ENCODE measurements around the gene FUBP1. TPM values are rescaled to one million over a fixed set of nuclear protein-coding genes. Genes with fewer than 3 reads are reported as not detected.
"Not testable (repeated sequence)": the region's sequence is repeated elsewhere in the genome, so short reads cannot be mapped to it uniquely, and the experiment has no call there.

FUBP1 gene
- total RNA-seq, 4 donors from 2014 or later = 48.2 to 86.8 (median 51.1) TPM

DNA sequence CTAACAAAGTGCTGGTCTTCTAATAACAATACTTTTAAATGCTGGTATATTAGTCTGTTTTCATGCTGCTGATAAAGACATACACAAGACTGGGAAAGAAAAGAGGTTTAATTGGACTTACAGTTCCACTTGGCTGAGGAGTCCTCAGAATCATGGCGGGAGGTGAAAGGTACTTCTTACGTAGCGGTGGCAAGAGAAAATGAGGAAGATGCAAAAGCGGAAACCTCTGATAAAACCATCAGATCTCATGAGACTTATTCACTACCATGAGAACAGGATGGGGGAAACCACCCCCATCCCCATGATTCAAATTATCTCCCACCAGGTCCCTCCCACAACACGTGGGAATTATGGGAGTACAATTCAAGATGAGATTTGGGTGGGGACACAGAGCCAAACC lies 60.0 kb downstream of the FUBP1 start:
- peak in 1 of 2 donors; percentile 5 for TF ChIP-seq POLR2AphosphoS5 (IDR thresholded peaks at IDR 0.05)
- DNase-seq (ENCODE audit: extremely low spot score); H3K4me1 ChIP-seq; intact Hi-C loops (cut with DNase I); H3K9me3 ChIP-seq; H3K27me3 ChIP-seq; H3K27ac ChIP-seq (replicated peaks in 1 of 4); H3K4me3 ChIP-seq: not testable (repeated sequence)
- 94% methylated on average over 5 of the region's 5 CpGs for WGBS
- H3K36me3 ChIP-seq = peaks cover 35 to 82% (median 68%) of the 10 kb centered on the region in 4 donors

DNA sequence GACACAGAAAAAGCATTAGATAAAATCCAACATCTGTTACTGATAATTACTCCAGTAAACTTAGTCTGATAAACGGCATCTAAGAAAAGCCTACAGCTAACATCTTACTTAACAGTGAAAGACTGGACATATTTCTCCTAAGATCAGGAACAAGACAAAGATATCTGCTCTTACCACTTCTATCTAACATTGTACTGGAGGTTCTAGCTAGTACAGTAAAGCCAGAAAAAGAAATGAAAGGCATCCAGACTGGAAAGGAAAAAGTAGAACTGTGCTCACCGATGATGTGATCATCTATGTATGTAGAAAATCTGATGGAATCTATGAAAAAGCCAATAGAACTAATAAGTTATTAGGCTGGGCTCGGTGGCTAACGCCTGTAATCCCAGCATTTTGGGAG lies 68.8 kb downstream of the FUBP1 start:
- DNase-seq (ENCODE audit: extremely low spot score) = no peak
- Histone ChIP-seq H3K4me3 (no peak overlapping the region), H3K36me3 (peaks cover 0 to 18% (median 10%) of the 10 kb centered on the region in 4 donors), H3K27ac (replicated peaks in 1 of 4) (no peak overlapping the region), H3K4me1 (peaks cover 0 to 28% (median 20%) of the 10 kb centered on the region in 4 donors), H3K27me3 (no peaks in the 10 kb centered on the region), H3K9me3 (no peaks in the 10 kb centered on the region)
- 87% methylated on average over 4 of the region's 4 CpGs for WGBS
- intact Hi-C loops (cut with DNase I) = no loop called here
- peak in 1 of 2 donors; percentile 29 for TF ChIP-seq POLR2AphosphoS5 (IDR thresholded peaks at IDR 0.05)
- TF ChIP-seq, protein P1, sequence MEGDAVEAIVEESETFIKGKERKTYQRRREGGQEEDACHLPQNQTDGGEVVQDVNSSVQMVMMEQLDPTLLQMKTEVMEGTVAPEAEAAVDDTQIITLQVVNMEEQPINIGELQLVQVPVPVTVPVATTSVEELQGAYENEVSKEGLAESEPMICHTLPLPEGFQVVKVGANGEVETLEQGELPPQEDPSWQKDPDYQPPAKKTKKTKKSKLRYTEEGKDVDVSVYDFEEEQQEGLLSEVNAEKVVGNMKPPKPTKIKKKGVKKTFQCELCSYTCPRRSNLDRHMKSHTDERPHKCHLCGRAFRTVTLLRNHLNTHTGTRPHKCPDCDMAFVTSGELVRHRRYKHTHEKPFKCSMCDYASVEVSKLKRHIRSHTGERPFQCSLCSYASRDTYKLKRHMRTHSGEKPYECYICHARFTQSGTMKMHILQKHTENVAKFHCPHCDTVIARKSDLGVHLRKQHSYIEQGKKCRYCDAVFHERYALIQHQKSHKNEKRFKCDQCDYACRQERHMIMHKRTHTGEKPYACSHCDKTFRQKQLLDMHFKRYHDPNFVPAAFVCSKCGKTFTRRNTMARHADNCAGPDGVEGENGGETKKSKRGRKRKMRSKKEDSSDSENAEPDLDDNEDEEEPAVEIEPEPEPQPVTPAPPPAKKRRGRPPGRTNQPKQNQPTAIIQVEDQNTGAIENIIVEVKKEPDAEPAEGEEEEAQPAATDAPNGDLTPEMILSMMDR (IDR thresholded peaks at IDR 0.05) = no peak
- no peak for TF ChIP-seq POLR2A (IDR thresholded peaks at IDR 0.05; ENCODE audit: low read depth)
- TF ChIP-seq EP300 (IDR thresholded peaks at IDR 0.05) = no peak

DNA sequence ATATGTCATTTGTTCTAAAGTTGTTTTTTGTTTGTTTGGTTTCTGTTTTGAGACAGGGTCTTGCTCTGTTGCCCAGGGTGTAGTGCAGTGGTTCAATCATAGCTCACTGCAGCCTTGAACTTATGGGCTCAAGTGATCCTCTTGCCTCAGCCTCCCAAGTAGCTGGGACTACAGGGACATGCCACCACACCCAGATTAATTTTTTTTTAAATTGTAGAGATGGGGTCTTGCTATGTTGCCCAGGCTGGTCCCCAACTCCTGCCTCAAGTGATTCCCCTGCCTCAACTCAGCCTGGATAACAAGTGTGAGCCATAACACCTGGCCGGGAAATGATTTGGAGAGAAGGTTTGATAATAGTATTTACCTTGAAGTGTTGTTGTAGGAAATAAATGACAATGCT lies 72.2 kb downstream of the FUBP1 start:
- no peak for TF ChIP-seq EP300 (IDR thresholded peaks at IDR 0.05)
- TF ChIP-seq, protein P1 (IDR thresholded peaks at IDR 0.05) = no peak
- TF ChIP-seq POLR2A (IDR thresholded peaks at IDR 0.05; ENCODE audit: low read depth) = no peak
- no peak for TF ChIP-seq POLR2AphosphoS5 (IDR thresholded peaks at IDR 0.05)
- peaks cover 0 to 38% (median 10%) of the 10 kb centered on the region in 4 donors for H3K36me3 ChIP-seq
- peaks cover 4 to 54% (median 46%) of the 10 kb centered on the region in 4 donors for H3K4me1 ChIP-seq
- H3K27me3 ChIP-seq = no peaks in the 10 kb centered on the region
- H3K9me3 ChIP-seq = no peaks in the 10 kb centered on the region
- no peak overlapping the region for H3K27ac ChIP-seq (replicated peaks in 1 of 4)
- no peak for DNase-seq (ENCODE audit: extremely low spot score)
- intact Hi-C loops (cut with DNase I) = no loop called here
- no peak overlapping the region for H3K4me3 ChIP-seq
- WGBS = 88% methylated on average over 1 of the region's 1 CpG

DNA sequence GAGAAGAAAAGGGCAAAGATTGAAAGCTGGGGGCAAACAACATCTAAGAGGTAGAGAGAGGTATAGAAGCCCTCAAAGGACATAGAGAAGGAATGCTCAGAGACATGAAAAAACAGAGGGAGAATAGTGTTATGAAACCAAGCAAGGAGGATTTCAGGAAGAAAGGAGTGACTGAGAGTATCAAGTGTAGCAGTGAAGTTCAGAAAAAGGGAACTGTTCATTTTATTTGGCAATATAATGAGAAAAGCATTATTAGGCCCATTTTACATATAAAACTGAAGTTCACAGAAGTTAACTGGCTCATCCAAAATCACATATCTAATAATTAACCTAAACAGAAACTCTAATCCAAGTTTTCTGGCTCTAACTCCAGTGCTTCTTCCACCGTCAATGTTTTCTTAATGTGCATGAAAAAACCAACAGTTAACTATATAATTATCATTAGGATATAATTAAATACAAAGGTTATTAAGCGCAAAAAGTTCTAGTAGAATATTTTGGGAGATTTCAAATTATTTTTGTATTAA lies 72.8 kb downstream of the FUBP1 start:
- no peak overlapping the region for H3K27ac ChIP-seq (replicated peaks in 1 of 4)
- WGBS = 70% methylated on average over 2 of the region's 2 CpGs

DNA sequence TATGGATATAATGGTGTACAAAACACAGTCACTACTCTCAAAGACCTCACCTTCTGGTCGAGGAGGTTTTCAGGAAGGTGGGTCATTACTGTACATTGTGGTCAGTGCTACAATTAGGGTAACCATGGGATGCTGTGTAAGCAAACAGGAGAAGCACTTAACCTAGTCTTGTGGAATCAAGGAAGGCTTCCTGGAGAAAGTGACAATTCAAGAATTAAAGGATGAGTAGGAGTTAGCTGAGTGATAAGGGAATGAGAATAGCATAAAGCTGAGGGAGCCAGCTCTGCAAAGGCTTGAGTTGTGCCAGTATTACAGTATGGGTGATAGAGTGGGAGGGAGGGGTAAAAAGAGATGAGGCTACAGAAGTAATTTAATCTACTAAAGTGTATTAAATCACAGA lies 73.3 kb downstream of the FUBP1 start:
- H3K27me3 ChIP-seq = no peaks in the 10 kb centered on the region
- H3K9me3 ChIP-seq = no peaks in the 10 kb centered on the region
- no peak overlapping the region for H3K4me3 ChIP-seq
- intact Hi-C loops (cut with DNase I) = no loop called here
- no peak for DNase-seq (ENCODE audit: extremely low spot score)
- H3K4me1 ChIP-seq = peaks cover 4 to 61% (median 51%) of the 10 kb centered on the region in 4 donors
- H3K36me3 ChIP-seq = peaks cover 0 to 28% (median 4%) of the 10 kb centered on the region in 4 donors
- TF ChIP-seq POLR2AphosphoS5 (IDR thresholded peaks at IDR 0.05) (no peak), EP300 (IDR thresholded peaks at IDR 0.05) (no peak), POLR2A (IDR thresholded peaks at IDR 0.05; ENCODE audit: low read depth) (no peak)
- TF ChIP-seq, protein P1 (IDR thresholded peaks at IDR 0.05) = no peak
- WGBS = 69% methylated on average over 1 of the region's 1 CpG
- H3K27ac ChIP-seq (replicated peaks in 1 of 4) = no peak overlapping the region

More for the DNA sequence above, 72.8 kb downstream of the FUBP1 start:
- intact Hi-C loops (cut with DNase I) = no loop called here
- H3K27me3 ChIP-seq = no peaks in the 10 kb centered on the region
- H3K4me3 ChIP-seq = no peak overlapping the region
- peaks cover 0 to 33% (median 8%) of the 10 kb centered on the region in 4 donors for H3K36me3 ChIP-seq
- no peaks in the 10 kb centered on the region for H3K9me3 ChIP-seq
- no peak for DNase-seq (ENCODE audit: extremely low spot score)
- TF ChIP-seq POLR2A (IDR thresholded peaks at IDR 0.05; ENCODE audit: low read depth) (no peak), POLR2AphosphoS5 (IDR thresholded peaks at IDR 0.05) (no peak), EP300 (IDR thresholded peaks at IDR 0.05) (no peak)
- TF ChIP-seq, protein P1 (IDR thresholded peaks at IDR 0.05) = no peak
- peaks cover 4 to 56% (median 49%) of the 10 kb centered on the region in 4 donors for H3K4me1 ChIP-seq

All from esophagus muscularis mucosa (tissue), 4 donors.